ENCODE data around the gene VPS39.

GRCh38 chr15:42118650-42119445 is 89.3 kb downstream of the VPS39 start:
- TF ChIP-seq CTCF (IDR thresholded peaks at IDR 0.05; ENCODE audit: borderline replicate concordance, extremely low read depth, low read length, poor library complexity, severe bottlenecking) (no peak), EZH2 (IDR thresholded peaks at IDR 0.05; ENCODE audit: borderline replicate concordance, low read depth, low read length, severe bottlenecking) (no peak)

All from DND-41 (cell line).